Mesendoderm (in vitro differentiated cells): ENCODE data around the gene CHID1.
A peak's percentile ranks its signal among the peaks of the same experiment; 100 is the strongest.

Source experiments
- DNase-seq: peaks from one replicate; pipeline ENCODE4 v3.0.0; 2013
- H2AK5ac ChIP-seq: 2 replicates; pipeline ENCODE4 v1.6.1; 2013; ENCODE audit warnings: low read length, inconsistent platforms
- H2BK120ac ChIP-seq: 2 replicates; pipeline ENCODE4 v1.6.1; 2013; ENCODE audit warnings: low read depth, mild to moderate bottlenecking, low read length, moderate library complexity, mixed read lengths
- H2BK15ac ChIP-seq: replicated peaks from 2 replicates; pipeline ENCODE4 v1.6.1; 2013; ENCODE audit warnings: low read depth, mild to moderate bottlenecking, moderate library complexity
- H2BK5ac ChIP-seq: 2 replicates; pipeline ENCODE4 v1.6.1; 2013; ENCODE audit warnings: low read length, inconsistent platforms
- H3K18ac ChIP-seq: 2 replicates; pipeline ENCODE4 v1.6.1; 2013; ENCODE audit warnings: mild to moderate bottlenecking, low read length, mixed read lengths
- H3K23ac ChIP-seq: one replicate; pipeline ENCODE4 v1.6.1; 2013; ENCODE audit warnings: low read length
- H3K27ac ChIP-seq: 2 replicates; pipeline ENCODE4 v1.5.1; 2013; ENCODE audit warnings: low read depth, mild to moderate bottlenecking, inconsistent platforms, low read length, moderate library complexity
- H3K27me3 ChIP-seq: 2 replicates; pipeline ENCODE4 v1.6.1; 2013; ENCODE audit warnings: low read length, control low read depth, mild to moderate bottlenecking, inconsistent platforms; ENCODE audit not compliant: insufficient read depth, poor library complexity
- H3K36me3 ChIP-seq: 2 replicates; pipeline ENCODE4 v1.6.1; 2013; ENCODE audit warnings: low read length, inconsistent platforms; ENCODE audit not compliant: control insufficient read depth, insufficient read depth
- H3K4ac ChIP-seq: one replicate; pipeline ENCODE4 v1.6.1; 2013; ENCODE audit warnings: low read depth, mild to moderate bottlenecking, low read length, moderate library complexity
- H3K4me1 ChIP-seq: 2 replicates; pipeline ENCODE4 v1.6.1; 2013; ENCODE audit warnings: low read depth, low read length, inconsistent platforms; ENCODE audit not compliant: control insufficient read depth
- H3K4me2 ChIP-seq: 2 replicates; pipeline ENCODE4 v1.6.1; 2013; ENCODE audit warnings: low read length
- H3K4me3 ChIP-seq: 2 replicates; pipeline ENCODE4 v1.5.1; 2013; ENCODE audit warnings: mild to moderate bottlenecking, low read length
- H3K56ac ChIP-seq: one replicate; pipeline ENCODE4 v1.6.1; 2013; ENCODE audit warnings: low read length
- H3K79me1 ChIP-seq: 2 replicates; pipeline ENCODE4 v1.6.1; 2013; ENCODE audit warnings: low read length, inconsistent platforms
- H3K79me2 ChIP-seq: 2 replicates; pipeline ENCODE4 v1.6.1; 2013; ENCODE audit warnings: mild to moderate bottlenecking, low read length; ENCODE audit not compliant: control insufficient read depth, insufficient read depth
- H3K9ac ChIP-seq: 2 replicates; pipeline ENCODE4 v1.6.1; 2013; ENCODE audit warnings: low read length, inconsistent platforms
- H4K5ac ChIP-seq: one replicate; pipeline ENCODE4 v1.6.1; 2013; ENCODE audit warnings: low read length
- H4K8ac ChIP-seq: one replicate; pipeline ENCODE4 v1.6.1; 2013; ENCODE audit warnings: low read depth, mild to moderate bottlenecking, control low read depth, low read length, moderate library complexity
- WGBS: extraction: QIAGEN DNeasy Blood & Tissue Kit; methylation state at CpG from one replicate; pipeline ENCODE4 v1.1.7; 2013; ENCODE audit warnings: low lambda C conversion rate, missing lambda C conversion rate; ENCODE audit not compliant: insufficient coverage; ENCODE audit errors: extremely low coverage; 5-methylcytosine and 5-hydroxymethylcytosine counted together

The CHID1 gene

DNA sequence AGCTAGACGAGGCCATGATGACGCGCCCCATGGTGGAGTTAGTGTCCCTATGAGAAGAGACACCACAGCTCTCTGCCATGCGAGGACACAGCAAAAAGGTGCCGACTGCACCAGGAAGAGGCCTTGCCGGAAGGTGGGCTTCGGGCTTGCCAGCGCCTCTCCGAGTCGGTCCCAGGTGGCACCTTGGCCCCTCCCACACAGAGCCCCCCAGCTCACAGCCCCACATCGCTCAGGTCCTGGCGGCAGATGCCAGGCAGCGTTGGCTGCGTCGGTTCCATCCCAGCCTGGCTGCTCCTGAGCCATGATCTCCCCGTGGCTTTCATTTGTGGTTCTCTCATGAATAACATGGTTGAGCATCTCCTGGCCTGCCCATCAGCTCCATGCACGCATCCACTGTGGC is 24.0 kb downstream of the CHID1 start:
- Histone ChIP-seq H2BK120ac (no peak overlapping the region), H3K4me3 (no peak overlapping the region), H3K4ac (no peak overlapping the region), H2BK15ac (no peak overlapping the region), H3K79me1 (no peaks in the 10 kb centered on the region), H3K23ac (no peak overlapping the region), H3K4me2 (no peak overlapping the region), H4K8ac (no peak overlapping the region), H2BK5ac (no peak overlapping the region), H3K18ac (no peak overlapping the region), H3K27me3 (no peaks in the 10 kb centered on the region), H3K36me3 (peaks cover 2% of the 10 kb centered on the region), H2AK5ac (no peak overlapping the region), H3K27ac (no peak overlapping the region), H4K5ac (no peak overlapping the region), H3K9ac (no peak overlapping the region), H3K79me2 (no peaks in the 10 kb centered on the region), H3K4me1 (no peaks in the 10 kb centered on the region), H3K56ac (no peak overlapping the region)
- no peak for DNase-seq
- no CpG with 5 or more reads among the region's 17 CpGs for WGBS

DNA sequence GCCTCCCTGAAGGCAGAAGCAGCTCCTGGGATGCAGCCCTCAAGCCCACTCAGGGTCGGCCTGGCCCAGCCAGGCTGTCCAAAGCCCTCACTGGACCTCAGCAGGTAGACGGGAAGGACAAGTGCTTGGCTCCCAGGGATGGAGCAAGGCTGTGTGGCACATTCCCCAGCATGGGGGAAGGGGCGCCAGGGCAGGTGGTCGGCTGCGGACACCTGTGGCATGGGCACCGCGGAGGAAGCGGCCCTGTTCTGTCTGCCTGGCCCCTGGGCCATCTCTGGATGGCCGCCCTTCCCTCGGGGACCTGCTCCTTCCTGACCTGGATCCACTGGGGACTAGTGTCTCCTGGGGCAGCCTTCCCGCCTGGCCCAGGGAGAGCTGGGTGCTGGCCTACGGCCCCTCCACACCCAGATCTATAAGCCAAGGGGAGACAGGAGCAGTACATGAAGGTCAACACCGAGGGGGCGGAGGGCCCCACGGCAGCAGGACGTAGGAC is 26.0 kb downstream of the CHID1 start:
- no peak overlapping the region for H4K5ac ChIP-seq
- no peak overlapping the region for H3K4me3 ChIP-seq
- WGBS: no CpG with 5 or more reads among the region's 16 CpGs
- no peak overlapping the region for H3K9ac ChIP-seq
- no peak overlapping the region for H3K56ac ChIP-seq
- peaks cover 4% of the 10 kb centered on the region for H3K36me3 ChIP-seq
- no peaks in the 10 kb centered on the region for H3K79me1 ChIP-seq
- H2BK15ac ChIP-seq: no peak overlapping the region
- no peak overlapping the region for H3K23ac ChIP-seq
- H3K27ac ChIP-seq: no peak overlapping the region
- no peak overlapping the region for H2BK5ac ChIP-seq
- no peak overlapping the region for H2BK120ac ChIP-seq
- H3K4me2 ChIP-seq: no peak overlapping the region
- no peak overlapping the region for H3K18ac ChIP-seq
- no peak overlapping the region for H3K4ac ChIP-seq
- no peaks in the 10 kb centered on the region for H3K4me1 ChIP-seq
- no peak for DNase-seq
- no peak overlapping the region for H2AK5ac ChIP-seq
- no peaks in the 10 kb centered on the region for H3K79me2 ChIP-seq
- H4K8ac ChIP-seq: no peak overlapping the region
- H3K27me3 ChIP-seq: no peaks in the 10 kb centered on the region

DNA sequence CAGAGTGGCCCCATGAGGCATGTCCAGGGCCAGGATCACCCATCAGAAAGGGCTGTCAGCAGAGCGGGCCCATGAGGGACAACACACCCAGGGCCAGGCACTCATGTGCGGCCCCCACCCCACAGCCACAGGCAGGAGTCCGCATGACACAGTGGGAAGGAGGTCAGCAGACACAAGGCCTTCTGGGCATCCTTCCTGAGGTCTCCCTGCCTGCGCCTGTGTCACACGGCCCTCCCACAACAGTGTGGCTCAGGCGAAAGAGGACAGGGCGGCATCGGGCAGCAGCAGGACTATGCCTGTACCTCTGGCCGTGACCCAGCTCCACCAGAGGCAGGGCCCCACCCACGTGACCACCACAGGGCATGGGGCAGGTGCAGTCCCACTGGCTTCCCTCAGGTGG is 27.1 kb downstream of the CHID1 start:
- H4K5ac ChIP-seq: no peak overlapping the region
- no peak overlapping the region for H3K9ac ChIP-seq
- H3K36me3 ChIP-seq: peaks cover 8% of the 10 kb centered on the region
- no peak overlapping the region for H2AK5ac ChIP-seq
- H3K4me3 ChIP-seq: no peak overlapping the region
- no peak overlapping the region for H3K23ac ChIP-seq
- H3K4ac ChIP-seq: no peak overlapping the region
- no peak overlapping the region for H2BK5ac ChIP-seq
- H3K79me2 ChIP-seq: no peaks in the 10 kb centered on the region
- DNase-seq: no peak
- no peaks in the 10 kb centered on the region for H3K27me3 ChIP-seq
- H3K56ac ChIP-seq: no peak overlapping the region
- H2BK15ac ChIP-seq: no peak overlapping the region
- H3K79me1 ChIP-seq: no peaks in the 10 kb centered on the region
- H3K4me2 ChIP-seq: no peak overlapping the region
- no peaks in the 10 kb centered on the region for H3K4me1 ChIP-seq
- no peak overlapping the region for H3K27ac ChIP-seq
- no CpG with 5 or more reads among the region's 10 CpGs for WGBS
- H3K18ac ChIP-seq: no peak overlapping the region
- H2BK120ac ChIP-seq: no peak overlapping the region
- H4K8ac ChIP-seq: no peak overlapping the region

DNA sequence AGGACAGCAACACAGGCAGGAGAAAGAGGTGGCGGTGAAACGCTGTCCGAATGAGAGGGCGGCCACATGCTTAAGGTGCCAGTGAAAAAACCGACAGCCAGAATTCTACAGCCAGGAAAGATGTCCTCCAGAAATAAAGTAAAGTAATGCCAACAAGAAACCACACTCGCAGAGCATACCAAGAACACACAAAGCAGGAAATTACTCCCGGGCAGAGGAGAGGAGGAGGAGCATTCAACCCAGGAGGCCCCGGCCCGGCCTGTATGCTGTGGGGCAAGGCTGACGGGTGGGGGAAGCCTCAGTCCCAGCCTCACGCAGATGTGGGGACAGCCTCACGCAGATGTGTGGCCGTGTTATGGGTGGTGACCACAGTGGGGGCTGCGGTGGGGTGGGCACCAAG is 28.0 kb downstream of the CHID1 start:
- no peak overlapping the region for H2AK5ac ChIP-seq
- no peak overlapping the region for H3K4ac ChIP-seq
- H3K56ac ChIP-seq: no peak overlapping the region
- no peak overlapping the region for H3K9ac ChIP-seq
- H3K4me1 ChIP-seq: no peaks in the 10 kb centered on the region
- H3K23ac ChIP-seq: no peak overlapping the region
- WGBS: no CpG with 5 or more reads among the region's 14 CpGs
- H2BK15ac ChIP-seq: no peak overlapping the region
- no peak overlapping the region for H2BK120ac ChIP-seq
- H3K79me1 ChIP-seq: no peaks in the 10 kb centered on the region
- H3K18ac ChIP-seq: no peak overlapping the region
- H3K4me2 ChIP-seq: no peak overlapping the region
- no peak overlapping the region for H2BK5ac ChIP-seq
- H4K5ac ChIP-seq: no peak overlapping the region
- no peak overlapping the region for H4K8ac ChIP-seq
- H3K27ac ChIP-seq: no peak overlapping the region
- no peaks in the 10 kb centered on the region for H3K79me2 ChIP-seq
- H3K27me3 ChIP-seq: no peaks in the 10 kb centered on the region
- DNase-seq: no peak
- H3K4me3 ChIP-seq: no peak overlapping the region
- H3K36me3 ChIP-seq: peaks cover 6% of the 10 kb centered on the region

DNA sequence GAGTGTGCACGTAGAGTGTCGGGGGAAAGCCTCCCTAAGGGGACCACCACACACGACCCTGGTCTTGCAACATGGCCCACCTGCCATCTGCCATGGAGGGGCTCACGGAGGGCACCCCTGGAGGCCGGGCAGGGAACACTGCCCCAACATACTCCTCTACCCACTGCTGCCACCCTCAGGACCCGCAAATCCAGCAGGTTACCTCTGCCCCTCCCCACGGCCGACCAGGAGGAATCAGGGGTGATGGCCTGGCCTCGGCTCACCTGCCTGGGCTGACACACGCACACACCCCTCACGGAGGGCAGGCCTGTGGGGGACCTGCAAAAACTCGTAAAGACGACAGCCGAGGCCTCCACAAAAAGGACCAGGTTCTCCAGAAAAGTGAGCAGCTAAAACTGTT is 30.2 kb downstream of the CHID1 start:
- Histone ChIP-seq H3K4me3 (no peak overlapping the region), H3K79me2 (no peaks in the 10 kb centered on the region), H2BK15ac (no peak overlapping the region), H3K36me3 (peaks cover 6% of the 10 kb centered on the region), H3K4ac (no peak overlapping the region), H4K8ac (no peak overlapping the region), H3K9ac (no peak overlapping the region), H3K4me2 (no peak overlapping the region), H2AK5ac (no peak overlapping the region), H3K27me3 (no peaks in the 10 kb centered on the region), H2BK5ac (no peak overlapping the region), H3K18ac (no peak overlapping the region), H2BK120ac (no peak overlapping the region), H3K4me1 (no peaks in the 10 kb centered on the region), H3K27ac (no peak overlapping the region), H3K23ac (no peak overlapping the region), H3K56ac (no peak overlapping the region), H4K5ac (no peak overlapping the region), H3K79me1 (no peaks in the 10 kb centered on the region)
- WGBS: no CpG with 5 or more reads among the region's 14 CpGs
- DNase-seq: no peak

DNA sequence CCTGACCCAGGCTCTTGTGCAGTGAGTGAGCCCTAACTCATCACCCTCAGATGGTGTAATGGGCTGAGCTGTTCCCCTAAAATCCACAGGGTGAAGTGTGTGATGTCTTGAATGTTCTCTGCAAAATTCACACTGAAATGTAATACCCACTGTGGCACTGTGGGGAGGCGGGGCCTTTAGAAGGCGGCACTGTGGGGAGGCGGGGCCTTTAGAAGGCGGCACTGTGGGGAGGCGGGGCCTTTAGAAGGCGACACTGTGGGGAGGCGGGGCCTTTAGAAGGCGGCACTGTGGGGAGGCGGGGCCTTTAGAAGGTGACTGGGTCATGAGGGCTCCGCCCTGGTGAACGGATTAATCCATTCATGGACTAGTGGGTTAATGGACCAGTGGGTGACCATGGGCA is 33.0 kb downstream of the CHID1 start:
- Histone ChIP-seq H4K5ac (no peak overlapping the region), H3K4ac (no peak overlapping the region), H3K18ac (no peak overlapping the region), H2BK120ac (no peak overlapping the region), H3K4me2 (no peak overlapping the region), H3K9ac (no peak overlapping the region), H2BK15ac (no peak overlapping the region), H2BK5ac (no peak overlapping the region), H3K79me2 (no peaks in the 10 kb centered on the region), H3K56ac (no peak overlapping the region), H4K8ac (no peak overlapping the region), H3K23ac (no peak overlapping the region), H2AK5ac (no peak overlapping the region), H3K4me3 (no peak overlapping the region), H3K36me3 (peaks cover 6% of the 10 kb centered on the region), H3K27ac (no peak overlapping the region), H3K27me3 (no peaks in the 10 kb centered on the region), H3K79me1 (no peaks in the 10 kb centered on the region), H3K4me1 (no peaks in the 10 kb centered on the region)
- peak; percentile 75 for DNase-seq
- WGBS: no CpG with 5 or more reads among the region's 11 CpGs
